Effector CD8-positive, alpha-beta T cell (primary cell): ENCODE results near the gene PLXNA1.

Experiments used
- DNase-seq: peaks from one replicate; lab custom pipeline; 2025; lab: John Stamatoyannopoulos, UW

Gene PLXNA1

DNA sequence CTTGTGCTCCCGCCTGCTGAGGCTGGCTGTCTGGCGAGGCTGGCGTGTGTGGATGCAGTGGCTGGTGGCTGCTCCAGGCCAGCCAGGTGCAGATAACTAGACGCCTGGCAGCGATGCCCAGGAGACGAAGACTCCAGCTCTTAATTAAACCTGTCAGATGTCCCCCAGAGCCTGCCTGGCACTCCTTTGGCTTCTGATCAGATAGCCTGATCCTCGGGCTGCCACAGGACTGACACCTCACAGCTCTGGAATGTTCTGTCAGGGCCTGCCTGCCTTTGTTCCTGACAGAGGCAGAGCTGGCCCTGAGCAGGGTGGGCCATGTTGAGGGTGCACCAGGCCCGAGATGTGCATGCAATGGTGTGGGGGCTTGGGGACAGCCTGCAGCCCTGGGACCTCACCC is 36.5 kb downstream of the PLXNA1 start:
- no peak for DNase-seq

GRCh38 chr3:127020543-127020942 is 37.6 kb downstream of the PLXNA1 start:
- no peak for DNase-seq

DNA sequence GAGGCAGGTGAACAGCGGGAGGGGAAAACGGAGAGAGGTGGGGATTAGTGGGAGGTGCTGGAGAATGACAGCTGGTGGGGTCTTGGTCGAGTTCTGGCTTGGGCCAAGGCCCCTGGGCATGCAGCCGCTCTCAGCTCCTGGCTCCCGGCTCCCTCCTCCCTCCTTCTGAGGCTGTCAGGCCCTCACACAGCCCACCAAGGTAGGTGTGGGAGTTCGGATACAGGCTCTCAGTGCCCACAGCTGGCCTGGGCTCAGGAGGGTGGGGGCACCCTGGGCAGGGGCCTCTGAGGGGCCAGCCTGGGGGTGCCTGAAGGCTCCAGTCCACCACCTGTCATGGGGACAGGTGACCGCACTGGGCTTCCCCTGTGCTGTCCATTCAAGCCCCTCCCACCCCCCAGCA is 39.9 kb downstream of the PLXNA1 start:
- DNase-seq = no peak

DNA sequence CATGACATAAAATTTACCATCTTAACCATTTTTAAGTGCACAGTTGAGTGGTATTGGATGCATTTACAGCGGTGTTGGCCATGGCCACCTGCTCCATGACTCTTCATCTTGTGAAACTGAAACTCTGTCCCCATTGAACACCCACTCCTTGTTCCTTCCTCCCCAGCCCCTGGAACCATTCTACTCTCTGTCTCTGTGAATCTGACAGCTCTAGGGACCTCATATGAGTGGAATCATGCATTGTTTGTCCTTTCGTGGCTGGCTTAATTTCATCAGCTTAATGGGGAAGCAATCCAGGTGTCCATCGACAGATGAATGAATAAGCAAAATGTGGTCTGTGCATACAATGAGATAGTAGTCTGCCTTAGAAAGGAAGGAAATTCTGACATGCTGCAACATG is 42.5 kb downstream of the PLXNA1 start:
- no peak for DNase-seq

DNA sequence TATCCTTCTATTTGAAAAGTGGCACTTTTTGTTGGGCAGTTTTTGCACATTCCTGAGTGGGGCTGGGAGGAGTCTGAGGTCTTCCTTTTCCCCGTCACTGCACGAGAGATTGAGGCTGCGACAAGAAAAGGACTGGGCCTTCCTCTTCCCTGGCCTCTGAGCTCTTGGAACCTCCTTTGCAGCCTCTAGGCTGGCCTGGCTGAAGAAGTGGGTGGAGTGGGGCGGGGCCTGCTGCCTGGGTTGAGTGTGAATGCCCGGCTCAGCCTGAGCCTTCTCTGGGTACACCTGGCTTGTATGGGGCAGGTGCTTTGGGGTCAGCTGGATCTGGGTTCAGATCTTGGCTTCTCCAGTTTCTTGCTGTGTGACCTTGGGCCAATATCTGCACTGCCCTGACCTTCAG is 43.1 kb downstream of the PLXNA1 start:
- DNase-seq = no peak

DNA sequence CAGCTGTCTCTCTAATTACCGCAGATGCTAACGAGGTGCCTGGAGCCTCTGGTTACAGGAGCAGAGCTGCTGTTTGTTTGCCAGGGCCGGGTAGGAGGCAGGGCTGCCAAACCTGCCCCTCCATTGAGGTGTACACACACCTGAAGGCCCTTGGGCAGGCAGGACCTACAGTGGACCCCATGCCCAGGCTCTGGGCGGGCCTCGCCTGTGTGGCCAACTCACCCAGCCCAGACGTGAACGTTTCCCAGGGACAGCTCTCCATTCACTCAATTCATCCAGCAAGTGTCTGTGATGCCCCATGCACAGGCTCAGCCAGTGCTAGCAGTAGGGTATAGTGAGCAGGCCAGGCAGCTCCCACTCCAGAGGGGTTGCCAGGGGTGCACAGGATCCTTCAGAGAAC is 43.7 kb downstream of the PLXNA1 start:
- DNase-seq = no peak

DNA sequence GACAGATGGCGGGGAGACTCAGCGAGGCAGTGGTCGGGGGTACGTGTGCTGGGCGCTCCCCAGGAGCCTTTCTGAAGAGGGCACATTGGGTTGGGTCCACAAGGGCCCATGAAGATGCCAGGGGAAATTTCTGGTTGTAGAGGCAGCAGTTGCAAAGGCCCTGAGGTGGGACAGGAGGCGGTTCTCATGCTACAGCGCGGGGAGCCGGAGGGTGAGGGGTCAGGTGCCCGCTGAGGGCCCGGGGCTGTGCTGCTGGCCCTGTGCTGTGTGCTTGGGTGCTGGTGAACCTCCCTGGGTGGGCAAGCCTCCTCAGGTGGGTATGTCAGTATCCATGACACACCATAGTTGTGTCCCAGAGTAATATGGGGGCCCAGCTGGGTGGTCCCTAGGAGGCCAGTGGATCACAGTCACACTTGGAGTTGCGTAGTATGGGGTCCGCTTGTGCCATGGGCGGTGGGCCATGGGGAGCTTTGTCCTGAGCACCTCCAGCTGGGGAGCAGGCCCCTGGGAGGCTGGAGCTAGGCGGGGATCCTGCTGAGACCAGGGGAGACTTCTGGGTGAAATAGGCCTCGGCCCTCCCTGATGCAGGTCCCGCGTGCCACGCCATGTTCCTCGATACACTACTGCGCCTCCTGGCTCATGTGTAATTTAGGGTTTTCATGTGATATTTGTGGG is 44.3 kb downstream of the PLXNA1 start:
- no peak for DNase-seq

DNA sequence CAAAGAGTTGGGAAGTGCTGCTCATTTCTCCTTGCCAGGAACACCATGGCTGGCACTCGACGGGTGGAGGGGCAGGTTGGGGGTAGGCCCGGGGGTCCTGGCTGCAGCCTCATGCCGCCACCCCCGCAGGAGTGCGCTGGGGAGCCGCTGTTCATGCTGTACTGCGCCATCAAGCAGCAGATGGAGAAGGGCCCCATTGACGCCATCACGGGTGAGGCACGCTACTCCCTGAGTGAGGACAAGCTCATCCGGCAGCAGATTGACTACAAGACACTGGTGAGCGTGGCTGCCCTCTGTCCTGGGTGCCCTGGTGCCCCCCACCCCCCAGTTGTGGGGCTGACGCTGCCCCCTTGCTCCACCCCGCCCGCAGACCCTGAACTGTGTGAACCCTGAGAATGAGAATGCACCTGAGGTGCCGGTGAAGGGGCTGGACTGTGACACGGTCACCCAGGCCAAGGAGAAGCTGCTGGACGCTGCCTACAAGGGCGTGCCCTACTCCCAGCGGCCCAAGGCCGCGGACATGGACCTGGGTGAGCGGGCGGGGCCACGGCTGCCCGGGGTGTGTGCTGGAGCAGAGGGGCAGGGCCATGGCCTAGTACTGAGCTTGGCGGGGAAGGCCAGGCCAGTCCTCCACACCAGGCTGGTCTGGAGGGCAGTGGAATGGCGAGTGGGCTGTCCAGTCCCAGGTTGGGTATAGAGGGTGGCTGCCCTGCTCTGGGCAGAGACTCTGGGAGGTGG is 45.1 kb downstream of the PLXNA1 start:
- DNase-seq = no peak

- DNase-seq = no peak
Observed at GRCh38 chr3:127028781-127029657, 46.1 kb downstream of the PLXNA1 start.

GRCh38 chr3:127029658-127030507 is 47.0 kb downstream of the PLXNA1 start:
- DNase-seq = no peak

DNA sequence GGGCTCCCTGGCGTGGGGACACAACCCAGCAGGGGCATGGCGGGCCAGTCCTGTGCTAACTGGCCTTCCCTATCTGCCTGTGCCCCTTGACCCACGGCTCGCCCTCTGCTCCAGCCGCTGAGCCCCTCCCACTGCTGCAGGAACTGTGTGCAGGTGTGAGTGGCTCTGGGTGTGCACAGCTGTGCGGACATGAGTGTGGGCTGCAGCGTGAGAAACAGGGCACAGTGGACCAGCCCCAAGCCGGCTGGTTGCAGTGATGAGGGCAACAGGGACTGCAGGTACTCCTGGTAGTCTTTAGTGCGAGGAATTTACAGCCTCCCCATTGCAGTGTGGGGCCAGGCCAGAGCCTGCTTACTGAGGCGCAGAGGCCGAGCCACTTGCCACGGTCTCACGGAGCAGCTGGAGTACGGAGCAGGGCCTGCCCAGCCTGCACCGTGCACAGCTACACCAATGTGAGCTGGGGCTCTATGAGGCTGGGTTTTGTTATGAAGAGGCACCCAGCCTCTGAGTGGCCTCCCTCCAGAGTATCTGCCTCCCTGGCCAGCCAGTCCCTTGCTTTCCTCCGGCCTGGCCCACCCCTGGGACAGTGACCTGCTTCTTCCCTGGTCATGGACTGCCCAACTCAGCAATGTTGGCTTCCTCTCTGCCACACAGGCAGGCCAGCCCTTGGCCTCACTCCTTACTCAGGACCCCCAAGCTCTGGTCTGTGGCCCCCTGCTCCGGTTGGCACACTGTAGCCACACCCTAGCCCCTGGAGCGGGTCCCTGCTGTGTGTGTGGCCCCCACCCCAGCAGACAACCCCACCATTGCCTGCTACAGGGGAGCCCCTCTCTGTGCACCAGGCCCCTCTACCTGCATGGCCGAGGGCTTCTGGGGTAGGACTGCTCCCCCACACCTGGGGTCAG is 47.8 kb downstream of the PLXNA1 start:
- DNase-seq = no peak

- DNase-seq = no peak
Observed at GRCh38 chr3:127031413-127031810, 48.5 kb downstream of the PLXNA1 start.

DNA sequence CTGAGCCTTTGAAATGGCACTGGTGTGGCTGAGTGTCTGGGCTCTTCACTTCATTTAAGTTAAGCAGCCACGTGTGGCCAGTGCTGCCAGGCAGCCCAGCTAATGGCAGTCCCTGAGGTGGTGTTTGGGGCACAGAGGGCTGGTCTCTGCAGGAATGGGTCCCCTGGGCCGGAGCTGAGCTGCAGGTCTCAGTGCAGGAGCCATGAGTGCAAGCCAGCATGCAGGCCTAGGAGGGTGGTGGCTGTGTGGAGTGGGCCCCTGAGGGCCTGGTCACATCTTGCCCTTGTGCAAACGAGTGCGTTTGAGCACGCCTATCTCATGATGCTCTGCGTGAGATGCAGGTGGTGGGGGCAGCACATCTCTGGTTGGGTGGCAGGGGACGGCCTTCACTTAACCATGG is 48.9 kb downstream of the PLXNA1 start:
- DNase-seq = no peak

DNA sequence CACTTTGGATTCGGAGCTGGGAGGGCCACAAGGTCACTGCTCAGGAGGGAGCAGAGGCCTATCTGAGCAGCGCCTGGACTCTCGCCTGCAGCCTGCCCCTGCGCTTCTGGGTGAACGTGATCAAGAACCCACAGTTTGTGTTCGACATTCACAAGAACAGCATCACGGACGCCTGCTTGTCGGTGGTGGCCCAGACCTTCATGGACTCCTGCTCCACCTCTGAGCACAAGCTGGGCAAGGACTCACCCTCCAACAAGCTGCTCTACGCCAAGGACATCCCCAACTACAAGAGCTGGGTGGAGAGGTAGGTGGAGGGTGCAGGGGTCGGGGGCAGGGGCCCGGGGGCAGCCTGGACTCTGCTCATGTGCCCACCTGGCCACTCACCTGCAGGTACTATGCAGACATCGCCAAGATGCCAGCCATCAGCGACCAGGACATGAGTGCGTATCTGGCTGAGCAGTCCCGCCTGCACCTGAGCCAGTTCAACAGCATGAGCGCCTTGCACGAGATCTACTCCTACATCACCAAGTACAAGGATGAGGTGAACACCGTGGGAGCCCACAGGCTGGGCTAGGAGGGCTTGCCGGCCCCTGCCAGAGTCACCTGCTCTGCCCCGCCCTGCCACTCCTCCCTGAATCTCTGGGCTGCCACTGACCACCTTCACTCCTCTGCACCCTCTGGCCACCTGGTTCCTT is 49.5 kb downstream of the PLXNA1 start:
- no peak for DNase-seq
